Left kidney (tissue), 2 donors: ENCODE data around the gene TPCN2. TPM values are rescaled to one million over a fixed set of nuclear protein-coding genes. Genes with fewer than 3 reads are reported as not detected.

Experiments used
- DNase-seq: peaks from one replicate; pipeline ENCODE4 v3.0.0-alpha.2; 2013
- polyA plus RNA-seq: library from polyadenylated mRNA; unstranded; fragments of 120-200 nt; gene quantifications from one replicate; pipeline ENCODE4 v1.2.1, GENCODE V29; 2013; ENCODE audit not compliant: insufficient read length

TPCN2 gene
- polyA plus RNA-seq, 1 donor, result 17.3 TPM

GRCh38 chr11:69057236-69057635 lies 8.5 kb downstream of the TPCN2 start:
- DNase-seq, result no peak

- DNase-seq, result no peak
Measured at GRCh38 chr11:69057801-69058200, 9.1 kb downstream of the TPCN2 start.

- no peak for DNase-seq
Measured at GRCh38 chr11:69058511-69059270, 10.0 kb downstream of the TPCN2 start.

- no peak for DNase-seq
Measured at GRCh38 chr11:69059429-69059828, 10.7 kb downstream of the TPCN2 start.

- DNase-seq, result no peak
Measured at GRCh38 chr11:69059985-69060384, 11.3 kb downstream of the TPCN2 start.

GRCh38 chr11:69060806-69061712 lies 12.3 kb downstream of the TPCN2 start:
- DNase-seq, result no peak

- no peak for DNase-seq
Measured at GRCh38 chr11:69061713-69062053, 13.0 kb downstream of the TPCN2 start.

- no peak for DNase-seq
Measured at GRCh38 chr11:69062169-69062855, 13.6 kb downstream of the TPCN2 start.

- no peak for DNase-seq
Measured at GRCh38 chr11:69062873-69063651, 14.3 kb downstream of the TPCN2 start.

GRCh38 chr11:69063652-69064260 lies 15.0 kb downstream of the TPCN2 start:
- no peak for DNase-seq

GRCh38 chr11:69064394-69064957 lies 15.7 kb downstream of the TPCN2 start:
- DNase-seq, result no peak

GRCh38 chr11:69065147-69065710 lies 16.5 kb downstream of the TPCN2 start:
- DNase-seq, result no peak

GRCh38 chr11:69066122-69067112 lies 17.7 kb downstream of the TPCN2 start:
- DNase-seq, result no peak

GRCh38 chr11:69067200-69067599 lies 18.5 kb downstream of the TPCN2 start:
- DNase-seq, result no peak

GRCh38 chr11:69071086-69071800 lies 22.5 kb downstream of the TPCN2 start:
- no peak for DNase-seq

- no peak for DNase-seq
Measured at GRCh38 chr11:69071956-69072355, 23.2 kb downstream of the TPCN2 start.

GRCh38 chr11:69073469-69073868 lies 24.7 kb downstream of the TPCN2 start:
- DNase-seq, result no peak

- no peak for DNase-seq
Measured at GRCh38 chr11:69074375-69075140, 25.8 kb downstream of the TPCN2 start.
